HG02973 (cell line): ENCODE measurements around the gene BMP8B.
"Not testable (repeated sequence)": the region's sequence is repeated elsewhere in the genome, so short reads cannot be mapped to it uniquely, and the experiment has no call there.

ENCODE experiments used
- ATAC-seq: cut with Tn5 transposase; IDR thresholded peaks from one replicate; pipeline ENCODE4 v1.9.1; 2021; ENCODE audit warnings: moderate library complexity; ENCODE audit not compliant: unreplicated experiment

The BMP8B gene

GRCh38 chr1:39779137-39779536 is 9.5 kb downstream of the BMP8B start:
- no peak for ATAC-seq

GRCh38 chr1:39778463-39779099 is 10.1 kb downstream of the BMP8B start:
- not testable (repeated sequence) for ATAC-seq

DNA sequence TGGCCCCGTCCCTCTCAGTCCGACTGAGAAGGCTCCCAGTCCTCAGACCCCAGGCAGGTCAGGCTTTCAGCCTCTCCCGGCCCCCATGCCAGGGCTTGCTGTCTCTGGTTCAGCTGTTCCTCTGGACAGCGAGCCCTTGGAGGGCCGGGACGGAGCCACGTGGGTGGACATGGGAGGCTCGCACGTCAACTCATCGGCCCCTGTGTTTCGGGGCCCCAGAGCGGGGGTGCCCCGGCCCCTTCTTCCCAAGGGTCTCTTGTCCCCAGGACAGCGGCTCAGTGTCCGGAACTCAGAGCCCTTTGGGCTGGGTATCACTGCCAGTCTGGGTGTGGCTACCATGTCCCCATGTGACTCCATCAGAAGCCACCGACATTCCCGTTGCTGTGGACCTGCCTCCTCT is 10.8 kb downstream of the BMP8B start:
- ATAC-seq = not testable (repeated sequence)

DNA sequence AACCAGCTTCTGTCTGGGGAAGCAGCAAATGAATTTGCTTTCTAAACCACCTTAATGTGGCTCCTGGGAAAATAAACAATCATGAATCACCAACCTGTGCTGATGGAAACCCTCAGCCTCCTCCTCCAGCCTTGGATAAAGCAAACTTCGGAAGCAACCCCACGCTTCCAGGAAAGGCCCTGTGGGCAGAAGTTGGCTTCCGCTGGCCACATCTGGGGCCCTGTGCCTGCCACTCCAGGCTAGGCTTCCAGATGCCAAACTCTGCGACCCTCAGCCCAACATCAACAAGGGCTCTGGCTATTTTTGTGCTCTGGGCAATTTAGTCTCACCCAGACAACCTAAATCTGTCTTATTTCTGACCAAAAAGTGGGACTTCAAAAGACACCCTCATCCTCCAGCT is 11.4 kb downstream of the BMP8B start:
- ATAC-seq = no peak

DNA sequence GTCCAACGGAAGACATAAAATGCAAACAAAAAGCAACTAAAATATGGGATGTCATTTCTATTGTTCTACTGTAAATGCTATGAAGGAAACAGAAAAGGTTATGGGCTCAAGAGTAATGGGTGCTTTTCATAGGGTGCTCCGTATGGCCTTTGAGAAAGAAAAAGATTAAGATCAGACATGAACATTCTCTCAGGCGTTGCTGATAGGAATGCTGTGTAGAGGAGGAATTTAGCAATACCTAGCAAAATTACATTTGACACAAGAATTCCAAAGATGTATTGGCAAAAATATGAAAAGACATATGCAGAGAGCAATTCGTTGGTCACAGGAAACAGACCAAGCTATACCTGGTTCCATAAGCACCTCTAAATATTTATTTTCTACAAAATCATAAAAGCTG is 11.8 kb downstream of the BMP8B start:
- ATAC-seq = no peak

- no peak for ATAC-seq
Measured at GRCh38 chr1:39776400-39776713, 12.3 kb downstream of the BMP8B start.

DNA sequence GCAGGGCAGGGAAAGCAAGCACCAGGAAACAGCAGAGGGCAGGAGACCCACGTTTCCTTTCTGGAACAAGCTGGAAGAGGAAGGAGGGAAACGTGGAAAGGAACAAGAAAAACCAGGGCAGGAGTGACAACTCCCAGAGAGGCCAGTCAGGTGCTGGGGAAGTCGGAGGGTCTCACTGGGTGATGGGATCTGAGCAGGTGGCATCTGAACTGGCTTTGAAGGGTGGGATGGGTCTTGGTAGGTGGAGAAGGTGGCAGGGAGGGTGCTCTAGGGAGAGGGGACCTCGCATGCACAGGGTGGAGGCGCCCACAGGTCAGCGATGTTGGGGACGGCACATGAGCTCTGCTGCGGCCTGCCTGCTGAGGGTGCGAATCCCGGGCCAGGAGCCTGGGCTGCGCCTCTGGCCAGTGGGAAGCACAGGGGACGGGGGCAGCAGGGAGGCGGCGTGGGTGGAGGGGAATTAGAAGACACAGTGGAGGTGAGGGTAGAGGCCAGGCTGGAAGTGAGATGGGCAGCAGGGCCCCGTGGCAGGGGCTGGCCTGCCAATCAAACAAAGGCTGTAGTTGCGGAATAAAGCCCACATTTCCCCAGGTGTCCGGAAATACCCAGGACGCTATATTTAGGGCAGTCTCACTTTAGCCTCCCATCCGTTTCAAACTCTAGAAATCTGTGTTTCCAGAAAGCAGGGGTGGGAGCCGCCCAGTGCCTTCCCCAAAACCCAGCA is 12.8 kb downstream of the BMP8B start:
- ATAC-seq = not testable (repeated sequence)

- ATAC-seq = not testable (repeated sequence)
Measured at GRCh38 chr1:39775141-39775540, 13.5 kb downstream of the BMP8B start.

DNA sequence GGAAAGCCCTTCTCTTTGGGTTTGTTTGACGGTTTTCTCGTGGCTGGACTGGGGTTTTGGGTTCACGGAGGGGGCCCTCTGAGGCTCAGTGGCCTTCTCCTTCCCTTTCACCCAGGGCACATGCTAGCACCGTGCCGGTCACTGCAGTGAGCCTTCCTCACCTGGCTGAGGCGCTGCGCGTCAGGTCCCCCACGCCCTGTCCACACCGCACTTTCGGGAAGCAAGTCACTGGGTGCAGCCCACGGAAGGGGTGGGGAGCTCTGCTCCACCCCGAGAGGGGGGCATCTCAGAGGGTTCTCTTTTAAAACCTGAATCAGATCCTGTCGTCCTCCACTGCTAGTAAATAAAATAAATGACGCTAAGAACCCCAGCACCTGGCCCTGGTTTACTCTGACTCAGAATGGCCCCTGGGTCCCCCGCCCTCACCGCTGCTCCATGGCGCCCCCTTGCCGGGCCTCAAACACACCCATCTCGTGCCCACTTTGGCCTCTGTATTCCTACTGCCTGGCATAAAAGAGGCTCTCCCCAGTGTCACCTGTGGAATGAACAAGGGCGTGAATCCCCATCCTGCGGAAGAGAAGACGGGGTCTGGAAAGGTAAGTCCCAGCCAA is 15.2 kb downstream of the BMP8B start:
- ATAC-seq = not testable (repeated sequence)

DNA sequence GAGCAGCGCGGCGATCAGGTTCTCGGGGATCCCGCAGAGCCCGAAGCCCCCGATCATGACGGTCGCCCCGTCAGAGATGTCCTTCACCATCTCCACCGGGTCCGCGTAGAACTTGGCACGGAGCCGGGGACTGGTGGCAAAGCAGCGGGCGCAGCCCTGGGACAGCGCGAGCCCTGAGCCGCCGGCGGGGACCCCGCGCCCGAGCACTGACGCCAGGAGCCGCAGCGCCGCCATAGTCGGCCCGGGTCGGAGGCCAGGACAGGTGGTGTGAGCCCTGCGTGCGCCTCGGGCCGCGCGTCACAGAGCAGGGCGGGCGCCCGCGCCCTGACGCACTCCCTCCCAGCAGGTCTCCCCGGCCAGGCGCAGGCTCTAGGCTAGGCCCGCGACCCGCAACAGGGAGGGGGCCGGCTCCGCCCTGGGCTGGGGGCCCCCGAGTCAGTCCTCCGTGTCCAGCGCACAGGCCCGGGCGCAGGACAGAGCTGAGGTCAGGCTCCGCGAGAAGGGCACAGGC is 17.6 kb downstream of the BMP8B start, which contains the start of gene OXCT2:
Gene OXCT2, minus strand, starts transcription at position 327 of the 511 bp plus-strand sequence. Its CDS starts 93 bp downstream, at position 234.
- ATAC-seq = not testable (repeated sequence)

DNA sequence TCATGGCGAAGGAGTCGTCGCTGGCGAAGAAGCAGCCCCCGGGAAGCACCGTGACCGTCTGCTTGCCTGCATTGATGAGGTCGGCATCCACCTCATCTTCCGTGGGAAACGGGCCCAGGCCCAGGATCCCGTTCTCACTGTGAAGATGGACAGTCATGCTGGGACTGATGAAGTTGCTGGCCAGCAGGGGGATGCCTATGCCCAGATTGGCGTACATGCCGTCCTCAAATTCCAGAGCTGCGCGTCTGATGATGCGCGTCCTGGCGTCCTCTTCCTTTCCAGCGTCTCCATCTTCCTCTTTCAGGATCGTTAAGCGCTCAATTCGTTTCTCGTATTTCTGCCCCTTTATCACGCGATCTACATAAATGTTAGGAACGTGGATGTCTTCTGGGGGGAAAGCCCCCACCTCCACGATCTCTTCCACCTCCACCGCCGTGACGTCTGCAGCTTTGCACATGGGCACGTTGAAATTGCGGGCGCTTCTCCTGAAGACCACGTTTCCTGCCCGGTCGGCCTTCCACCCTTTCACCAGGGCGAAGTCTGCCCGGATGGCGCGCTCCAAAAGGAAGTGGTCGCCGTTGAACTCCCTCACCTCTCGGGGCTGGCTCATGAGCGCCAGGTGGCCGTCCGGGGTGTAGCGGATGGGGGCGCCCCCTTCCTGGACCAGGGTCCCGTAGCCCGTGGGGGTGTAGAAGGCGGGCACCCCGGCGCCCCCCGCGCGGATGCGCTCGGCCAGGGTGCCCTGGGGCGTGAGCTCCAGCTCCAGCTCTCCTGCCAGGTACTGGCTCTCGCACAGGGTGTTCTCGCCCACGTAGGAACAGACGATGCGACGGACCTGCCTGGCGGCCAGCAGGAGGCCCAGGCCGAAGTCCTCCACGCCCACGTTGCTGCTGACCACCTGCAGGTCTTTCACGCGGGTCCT is 18.3 kb downstream of the BMP8B start:
- not testable (repeated sequence) for ATAC-seq

- ATAC-seq = not testable (repeated sequence)
Measured at GRCh38 chr1:39769502-39769901, 19.2 kb downstream of the BMP8B start.

- not testable (repeated sequence) for ATAC-seq
Measured at GRCh38 chr1:39766466-39766865, 22.2 kb downstream of the BMP8B start.

DNA sequence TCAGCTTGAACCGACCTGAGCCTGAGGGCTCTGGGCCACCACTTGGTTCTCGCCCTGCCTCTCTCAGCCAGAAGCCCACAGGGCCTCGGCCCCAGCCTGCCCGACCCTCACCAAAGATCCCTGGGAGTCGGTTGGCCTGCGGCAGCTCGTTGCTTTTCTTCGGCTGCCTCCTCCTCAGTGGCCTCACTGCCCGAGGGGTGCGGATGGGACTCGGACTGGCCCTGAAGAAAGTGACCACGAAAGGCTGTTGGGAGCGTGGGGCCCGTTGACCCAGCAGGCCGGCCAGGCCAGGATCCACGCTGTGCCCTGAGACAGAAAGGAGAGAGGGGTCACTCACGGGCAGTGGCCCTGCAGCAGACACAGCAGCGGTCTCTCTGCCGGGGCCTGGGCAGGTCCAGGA is 24.2 kb downstream of the BMP8B start:
- not testable (repeated sequence) for ATAC-seq

DNA sequence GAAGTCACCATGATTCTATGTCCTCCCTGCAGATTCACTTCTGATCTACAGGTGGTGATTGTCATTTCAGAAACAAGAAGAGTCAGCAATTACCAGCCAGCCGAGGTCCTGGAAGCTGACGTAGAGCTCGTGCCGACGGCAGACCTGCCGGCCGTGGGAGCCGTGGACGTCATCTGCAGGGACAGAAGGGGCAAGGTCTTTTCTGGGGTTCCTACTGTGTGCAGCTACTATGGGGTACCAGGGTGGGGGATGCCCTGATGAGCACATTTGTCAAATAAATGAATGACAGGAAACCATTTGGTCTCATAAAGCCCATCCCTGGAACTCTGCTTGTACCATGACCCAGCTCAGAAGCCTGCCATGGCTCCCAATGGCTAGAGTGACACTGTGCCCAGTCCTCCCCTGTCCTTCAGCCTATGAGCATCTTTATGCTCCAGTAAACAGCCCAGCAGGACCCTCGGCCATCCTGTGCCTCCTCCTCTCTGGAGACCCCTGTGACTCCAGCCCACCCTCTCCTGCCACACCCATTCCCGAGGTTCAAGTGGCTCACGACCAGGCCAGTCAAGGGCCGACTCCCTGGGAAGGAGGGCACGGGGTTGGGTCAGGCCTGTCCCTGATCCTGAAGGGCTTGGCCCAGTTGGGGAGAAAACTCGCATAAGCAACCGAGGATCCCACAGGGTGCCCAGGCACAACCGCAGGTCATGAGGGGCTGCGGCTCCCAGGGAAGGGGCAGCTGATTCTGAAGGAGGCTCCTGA is 24.9 kb downstream of the BMP8B start:
- ATAC-seq = not testable (repeated sequence)

DNA sequence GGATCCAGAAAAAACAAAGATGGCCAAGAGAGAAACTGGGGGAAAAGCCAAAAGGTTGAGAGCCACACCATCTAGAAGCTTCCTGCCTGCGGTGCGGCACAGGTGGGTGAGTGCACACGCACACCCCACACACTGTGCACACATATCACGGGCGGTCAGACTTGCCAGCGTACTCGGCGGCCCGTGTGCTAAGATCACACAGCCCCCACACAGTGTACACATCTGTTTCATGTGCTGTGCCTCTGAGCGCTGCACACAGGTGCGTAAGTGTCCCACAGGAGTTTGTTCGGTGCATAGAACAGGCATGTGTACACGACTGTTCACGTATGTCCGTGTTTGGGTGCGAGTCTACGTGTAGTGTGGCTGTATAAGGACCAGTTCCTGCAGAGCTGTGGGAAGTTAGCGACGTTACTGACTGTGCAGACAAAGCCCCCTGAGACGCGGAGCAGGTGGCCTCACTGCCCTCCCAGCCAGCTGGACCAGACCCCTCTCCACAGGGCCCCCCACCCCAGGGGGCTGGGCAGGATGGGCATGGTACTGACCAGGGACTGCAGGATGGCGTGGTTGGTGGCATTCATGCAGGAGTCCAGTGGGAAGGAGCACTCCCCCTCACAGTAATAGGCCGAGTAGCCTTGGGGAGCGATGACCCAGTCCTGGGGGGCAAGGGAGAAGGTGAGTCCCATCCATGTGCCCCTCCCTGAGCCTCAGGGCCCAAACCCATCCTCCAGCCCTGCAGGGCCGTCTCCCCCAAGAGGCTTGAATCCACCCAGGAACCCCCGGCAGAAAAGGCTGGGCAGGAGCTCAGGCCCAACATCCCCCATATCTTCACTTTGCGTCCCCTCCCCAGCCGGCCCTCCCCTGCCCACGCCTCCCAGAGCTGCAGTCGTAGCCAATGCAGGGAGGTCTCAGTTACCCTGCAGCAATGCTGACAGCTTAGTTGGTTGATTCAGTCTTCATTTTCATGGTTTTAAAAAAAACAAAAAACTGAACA is 25.8 kb downstream of the BMP8B start:
- no peak for ATAC-seq

DNA sequence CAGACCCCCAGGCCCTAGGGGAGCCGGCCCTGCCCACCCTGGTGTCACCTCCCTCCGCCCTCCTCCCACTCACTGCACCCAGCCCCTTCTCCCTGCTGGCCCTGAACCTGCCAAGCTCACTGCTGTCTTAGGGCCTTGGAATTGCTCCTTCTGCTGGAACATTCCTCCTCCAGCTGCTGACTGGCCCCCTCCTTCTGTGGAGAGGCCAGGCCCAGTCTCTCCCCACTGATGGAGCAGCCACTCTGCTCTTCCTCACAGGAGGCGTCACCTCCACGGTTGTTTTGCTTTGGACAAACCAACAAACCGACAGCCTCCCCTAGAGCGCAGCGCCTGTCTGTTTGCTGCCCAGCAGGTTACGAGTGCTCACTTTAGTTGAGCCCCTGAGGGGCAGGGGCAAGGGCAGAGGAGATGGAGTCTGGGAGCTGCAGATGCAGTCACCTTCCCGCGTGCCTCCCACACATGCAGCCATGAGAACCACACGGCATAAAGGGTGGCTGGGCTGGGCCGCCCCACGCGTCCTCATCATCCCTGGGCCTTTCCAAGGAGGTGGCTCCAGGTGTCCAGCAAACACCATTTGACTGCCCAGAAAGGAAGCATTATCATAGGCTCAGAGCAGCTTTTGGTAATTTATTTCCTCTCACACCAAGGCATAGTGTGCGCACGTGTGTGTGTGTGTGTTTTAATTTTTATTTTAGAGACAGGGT is 27.0 kb downstream of the BMP8B start:
- ATAC-seq = no peak

GRCh38 chr1:39761016-39761415 is 27.6 kb downstream of the BMP8B start:
- no peak for ATAC-seq
